ENCODE data around the gene SLC8B1. TPM values are rescaled to one million over a fixed set of nuclear protein-coding genes. Genes with fewer than 3 reads are reported as not detected.

SLC8B1 gene
- total RNA-seq, 1 experiment from 2014 or later, result 5.9 TPM

DNA sequence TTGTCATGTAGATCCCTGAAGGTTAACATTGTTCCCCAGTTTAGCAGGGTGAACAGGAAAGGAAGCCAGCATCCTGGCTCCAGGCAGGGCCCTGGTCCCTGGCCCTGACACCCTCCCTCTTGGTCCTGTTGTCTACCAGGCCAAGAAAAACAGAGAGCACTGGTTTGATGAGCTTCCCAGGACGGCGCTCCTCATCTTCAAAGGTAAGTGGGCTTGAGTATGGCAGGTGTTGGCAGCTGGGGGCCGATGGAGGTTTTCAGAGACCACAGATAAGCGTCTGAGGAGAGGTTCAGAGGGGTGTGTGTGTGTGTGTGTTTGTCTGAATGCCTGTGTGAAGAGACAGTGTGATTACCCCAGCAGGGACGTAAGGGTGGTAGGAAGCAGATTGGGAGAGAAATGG lies 56.3 kb downstream of the SLC8B1 start:
- Histone ChIP-seq H3K79me2 (ENCODE audit: low read length) (no peaks in the 10 kb centered on the region), H3K9ac (ENCODE audit: low read length) (no peak overlapping the region), H3K4me3 (ENCODE audit: low read length) (no peak overlapping the region), H2AFZ (ENCODE audit: low read length) (no peak overlapping the region), H3K27me3 (ENCODE audit: low read length) (no peaks in the 10 kb centered on the region), H3K4me2 (ENCODE audit: low read depth, low read length, poor library complexity, severe bottlenecking) (no peak overlapping the region), H3K36me3 (ENCODE audit: insufficient read depth, low read length) (peaks cover 9% of the 10 kb centered on the region), H3K9me2 (replicated peaks; ENCODE audit: insufficient read depth, low read length) (no peaks in the 10 kb centered on the region), H3K9me3 (ENCODE audit: low read length) (no peaks in the 10 kb centered on the region), H3K27ac (ENCODE audit: low read length) (no peak overlapping the region), H3K4me1 (ENCODE audit: low read length) (no peaks in the 10 kb centered on the region), H4K20me1 (ENCODE audit: insufficient read depth, low read depth, low read length) (no peaks in the 10 kb centered on the region)
- DNase-seq, result no peak

DNA sequence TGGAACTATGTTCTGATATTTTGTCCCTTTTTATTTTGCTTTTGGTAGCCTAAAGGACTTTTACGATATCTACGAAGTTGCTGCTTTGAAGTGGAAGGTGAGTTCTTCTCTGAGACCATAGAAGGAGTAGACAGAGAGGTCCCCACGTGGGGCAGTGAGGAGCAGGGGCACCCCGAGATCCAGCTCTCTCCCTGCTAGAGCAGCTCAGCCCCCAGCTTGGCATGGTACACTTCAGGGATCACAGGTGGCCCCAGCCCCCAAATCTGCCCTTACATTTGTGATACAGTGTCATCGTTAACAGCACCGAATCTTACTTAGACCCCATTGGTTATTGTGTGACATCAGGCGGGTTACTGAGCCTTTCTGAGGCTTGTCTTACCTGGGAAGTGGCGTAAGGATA lies 56.8 kb downstream of the SLC8B1 start:
- no peak for DNase-seq
- H3K36me3 ChIP-seq (ENCODE audit: insufficient read depth, low read length), result peaks cover 10% of the 10 kb centered on the region
- no peak overlapping the region for H2AFZ ChIP-seq (ENCODE audit: low read length)
- no peaks in the 10 kb centered on the region for H3K79me2 ChIP-seq (ENCODE audit: low read length)
- no peaks in the 10 kb centered on the region for H3K9me2 ChIP-seq (replicated peaks; ENCODE audit: insufficient read depth, low read length)
- no peaks in the 10 kb centered on the region for H4K20me1 ChIP-seq (ENCODE audit: insufficient read depth, low read depth, low read length)
- no peak overlapping the region for H3K4me2 ChIP-seq (ENCODE audit: low read depth, low read length, poor library complexity, severe bottlenecking)
- no peak overlapping the region for H3K27ac ChIP-seq (ENCODE audit: low read length)
- no peaks in the 10 kb centered on the region for H3K27me3 ChIP-seq (ENCODE audit: low read length)
- H3K9me3 ChIP-seq (ENCODE audit: low read length), result no peaks in the 10 kb centered on the region
- H3K4me3 ChIP-seq (ENCODE audit: low read length), result no peak overlapping the region
- no peaks in the 10 kb centered on the region for H3K4me1 ChIP-seq (ENCODE audit: low read length)
- no peak overlapping the region for H3K9ac ChIP-seq (ENCODE audit: low read length)

- Histone ChIP-seq H3K79me2 (ENCODE audit: low read length) (no peaks in the 10 kb centered on the region), H3K4me2 (ENCODE audit: low read depth, low read length, poor library complexity, severe bottlenecking) (no peak overlapping the region), H4K20me1 (ENCODE audit: insufficient read depth, low read depth, low read length) (no peaks in the 10 kb centered on the region), H3K36me3 (ENCODE audit: insufficient read depth, low read length) (peaks cover 10% of the 10 kb centered on the region), H3K27me3 (ENCODE audit: low read length) (no peaks in the 10 kb centered on the region), H3K4me1 (ENCODE audit: low read length) (no peaks in the 10 kb centered on the region), H3K9me2 (replicated peaks; ENCODE audit: insufficient read depth, low read length) (no peaks in the 10 kb centered on the region), H3K4me3 (ENCODE audit: low read length) (no peak overlapping the region), H3K9me3 (ENCODE audit: low read length) (no peaks in the 10 kb centered on the region), H3K27ac (ENCODE audit: low read length) (no peak overlapping the region), H2AFZ (ENCODE audit: low read length) (no peak overlapping the region), H3K9ac (ENCODE audit: low read length) (no peak overlapping the region)
- no peak for DNase-seq
These were observed 57.4 kb downstream of the SLC8B1 start for GRCh38 chr12:113277511-113277910.

DNA sequence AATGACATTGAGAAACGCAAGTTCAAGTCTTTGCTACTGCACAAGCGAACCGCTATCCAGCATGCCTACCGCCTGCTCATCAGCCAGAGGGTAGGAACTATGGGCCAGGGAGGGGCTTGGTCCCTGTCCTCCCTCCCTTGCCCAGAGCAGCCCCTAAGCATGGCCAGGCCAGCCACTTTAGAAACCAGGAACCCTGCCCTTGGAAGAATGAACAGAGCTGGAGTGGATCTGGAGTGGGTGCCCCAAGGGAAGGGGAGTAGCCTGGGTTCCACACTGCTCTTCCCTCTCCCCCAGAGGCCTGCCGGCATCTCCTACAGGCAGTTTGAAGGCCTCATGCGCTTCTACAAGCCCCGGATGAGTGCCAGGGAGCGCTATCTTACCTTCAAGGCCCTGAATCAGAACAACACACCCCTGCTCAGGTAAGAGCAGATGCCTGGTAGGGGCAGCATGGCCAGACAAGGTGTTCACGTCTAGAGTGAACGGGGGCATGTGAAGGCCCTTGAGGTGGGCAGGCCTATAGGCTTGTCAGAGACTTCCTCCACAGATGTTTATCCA lies 57.9 kb downstream of the SLC8B1 start:
- Histone ChIP-seq H3K4me2 (ENCODE audit: low read depth, low read length, poor library complexity, severe bottlenecking) (no peak overlapping the region), H2AFZ (ENCODE audit: low read length) (no peak overlapping the region), H4K20me1 (ENCODE audit: insufficient read depth, low read depth, low read length) (no peaks in the 10 kb centered on the region), H3K9me3 (ENCODE audit: low read length) (no peaks in the 10 kb centered on the region), H3K79me2 (ENCODE audit: low read length) (no peaks in the 10 kb centered on the region), H3K4me3 (ENCODE audit: low read length) (no peak overlapping the region), H3K27me3 (ENCODE audit: low read length) (no peaks in the 10 kb centered on the region), H3K9me2 (replicated peaks; ENCODE audit: insufficient read depth, low read length) (no peaks in the 10 kb centered on the region), H3K27ac (ENCODE audit: low read length) (no peak overlapping the region), H3K4me1 (ENCODE audit: low read length) (peaks cover under 1% of the 10 kb centered on the region; the same call in 1 of the 2 replicates), H3K36me3 (ENCODE audit: insufficient read depth, low read length) (peaks cover 10% of the 10 kb centered on the region), H3K9ac (ENCODE audit: low read length) (no peak overlapping the region)
- DNase-seq, result no peak

DNA sequence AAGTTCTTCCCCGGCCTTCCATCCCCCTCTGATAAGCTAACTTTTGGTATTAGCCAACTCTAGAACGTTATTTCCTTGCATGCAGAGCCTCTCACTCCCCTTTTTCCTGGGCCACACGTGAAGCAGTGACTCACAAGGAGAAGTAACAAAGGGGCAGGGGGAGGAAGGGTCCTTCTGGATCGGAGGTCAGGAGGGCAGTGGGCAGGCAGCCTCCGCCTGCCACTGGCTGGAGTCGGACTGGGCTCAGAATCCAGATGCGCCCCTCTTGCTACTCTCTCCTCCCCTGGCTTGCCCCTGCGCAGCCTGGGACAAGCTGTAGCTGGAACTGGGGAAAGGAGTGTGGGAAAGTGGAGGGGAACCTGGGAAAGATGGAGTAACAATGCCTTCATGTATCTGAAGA lies 58.6 kb downstream of the SLC8B1 start:
- Histone ChIP-seq H3K9me2 (replicated peaks; ENCODE audit: insufficient read depth, low read length) (no peaks in the 10 kb centered on the region), H3K36me3 (ENCODE audit: insufficient read depth, low read length) (peaks cover 10% of the 10 kb centered on the region)
- no peak for DNase-seq

GRCh38 chr12:113274848-113275247 lies 60.1 kb downstream of the SLC8B1 start:
- no peaks in the 10 kb centered on the region for H3K9me2 ChIP-seq (replicated peaks; ENCODE audit: insufficient read depth, low read length)
- H3K79me2 ChIP-seq (ENCODE audit: low read length), result no peaks in the 10 kb centered on the region
- no peak overlapping the region for H2AFZ ChIP-seq (ENCODE audit: low read length)
- no peak overlapping the region for H3K9ac ChIP-seq (ENCODE audit: low read length)
- H4K20me1 ChIP-seq (ENCODE audit: insufficient read depth, low read depth, low read length), result no peaks in the 10 kb centered on the region
- H3K4me2 ChIP-seq (ENCODE audit: low read depth, low read length, poor library complexity, severe bottlenecking), result no peak overlapping the region
- no peak for DNase-seq
- H3K4me3 ChIP-seq (ENCODE audit: low read length), result no peak overlapping the region
- peaks cover 14% of the 10 kb centered on the region for H3K4me1 ChIP-seq (ENCODE audit: low read length)
- no peaks in the 10 kb centered on the region for H3K27me3 ChIP-seq (ENCODE audit: low read length)
- H3K36me3 ChIP-seq (ENCODE audit: insufficient read depth, low read length), result peaks cover 5% of the 10 kb centered on the region; the same call in 1 of the 2 replicates
- H3K9me3 ChIP-seq (ENCODE audit: low read length), result no peaks in the 10 kb centered on the region
- H3K27ac ChIP-seq (ENCODE audit: low read length), result no peak overlapping the region

More for the DNA sequence above, 58.6 kb downstream of the SLC8B1 start:
- H4K20me1 ChIP-seq (ENCODE audit: insufficient read depth, low read depth, low read length), result no peaks in the 10 kb centered on the region
- H3K9ac ChIP-seq (ENCODE audit: low read length), result no peak overlapping the region
- peaks cover 7% of the 10 kb centered on the region for H3K4me1 ChIP-seq (ENCODE audit: low read length)
- H3K79me2 ChIP-seq (ENCODE audit: low read length), result no peaks in the 10 kb centered on the region
- no peaks in the 10 kb centered on the region for H3K27me3 ChIP-seq (ENCODE audit: low read length)
- no peak overlapping the region for H2AFZ ChIP-seq (ENCODE audit: low read length)
- H3K4me2 ChIP-seq (ENCODE audit: low read depth, low read length, poor library complexity, severe bottlenecking), result no peak overlapping the region
- no peaks in the 10 kb centered on the region for H3K9me3 ChIP-seq (ENCODE audit: low read length)
- H3K27ac ChIP-seq (ENCODE audit: low read length), result no peak overlapping the region
- H3K4me3 ChIP-seq (ENCODE audit: low read length), result no peak overlapping the region

DNA sequence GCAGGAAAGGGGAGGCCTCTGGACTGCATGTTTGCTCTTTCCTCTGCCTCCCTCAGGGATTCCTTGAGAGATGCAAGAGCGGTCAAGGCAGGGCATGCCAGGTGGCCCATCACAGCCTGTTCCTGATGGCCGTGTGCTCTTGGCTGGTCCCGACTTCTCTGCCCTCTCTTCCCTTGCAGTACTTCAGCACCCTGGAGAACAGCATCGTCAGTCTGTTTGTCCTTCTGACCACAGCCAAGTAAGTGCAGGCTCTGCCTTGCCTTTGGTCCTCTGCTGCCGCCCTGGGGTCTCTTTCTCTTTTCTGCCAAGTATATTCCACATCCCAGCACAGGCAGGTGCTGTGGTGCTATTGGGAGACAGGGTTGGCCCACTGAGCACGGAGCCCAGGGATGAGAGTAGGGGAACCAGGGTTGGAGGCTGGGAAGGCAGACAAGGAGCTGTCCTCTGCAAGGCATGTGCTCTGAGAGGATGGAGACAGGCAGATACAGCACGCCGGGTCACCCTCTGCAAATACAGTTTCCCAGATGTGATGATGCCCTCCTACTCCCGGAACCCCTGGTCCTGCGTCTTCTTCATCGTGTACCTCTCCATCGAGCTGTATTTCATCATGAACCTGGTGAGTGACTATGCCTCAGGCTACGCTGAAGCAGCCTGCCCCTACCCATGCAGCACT lies 61.7 kb downstream of the SLC8B1 start:
- no peak overlapping the region for H3K4me3 ChIP-seq (ENCODE audit: low read length)
- no peak overlapping the region for H2AFZ ChIP-seq (ENCODE audit: low read length)
- no peaks in the 10 kb centered on the region for H3K9me3 ChIP-seq (ENCODE audit: low read length)
- H3K9me2 ChIP-seq (replicated peaks; ENCODE audit: insufficient read depth, low read length), result no peaks in the 10 kb centered on the region
- H3K9ac ChIP-seq (ENCODE audit: low read length), result no peak overlapping the region
- DNase-seq, result no peak
- H3K79me2 ChIP-seq (ENCODE audit: low read length), result no peaks in the 10 kb centered on the region
- H3K36me3 ChIP-seq (ENCODE audit: insufficient read depth, low read length), result peaks cover 7% of the 10 kb centered on the region; the same call in 1 of the 2 replicates
- no peak overlapping the region for H3K4me2 ChIP-seq (ENCODE audit: low read depth, low read length, poor library complexity, severe bottlenecking)
- no peaks in the 10 kb centered on the region for H3K27me3 ChIP-seq (ENCODE audit: low read length)
- no peak overlapping the region for H3K27ac ChIP-seq (ENCODE audit: low read length)
- no peaks in the 10 kb centered on the region for H4K20me1 ChIP-seq (ENCODE audit: insufficient read depth, low read depth, low read length)
- H3K4me1 ChIP-seq (ENCODE audit: low read length), result peaks cover 14% of the 10 kb centered on the region

DNA sequence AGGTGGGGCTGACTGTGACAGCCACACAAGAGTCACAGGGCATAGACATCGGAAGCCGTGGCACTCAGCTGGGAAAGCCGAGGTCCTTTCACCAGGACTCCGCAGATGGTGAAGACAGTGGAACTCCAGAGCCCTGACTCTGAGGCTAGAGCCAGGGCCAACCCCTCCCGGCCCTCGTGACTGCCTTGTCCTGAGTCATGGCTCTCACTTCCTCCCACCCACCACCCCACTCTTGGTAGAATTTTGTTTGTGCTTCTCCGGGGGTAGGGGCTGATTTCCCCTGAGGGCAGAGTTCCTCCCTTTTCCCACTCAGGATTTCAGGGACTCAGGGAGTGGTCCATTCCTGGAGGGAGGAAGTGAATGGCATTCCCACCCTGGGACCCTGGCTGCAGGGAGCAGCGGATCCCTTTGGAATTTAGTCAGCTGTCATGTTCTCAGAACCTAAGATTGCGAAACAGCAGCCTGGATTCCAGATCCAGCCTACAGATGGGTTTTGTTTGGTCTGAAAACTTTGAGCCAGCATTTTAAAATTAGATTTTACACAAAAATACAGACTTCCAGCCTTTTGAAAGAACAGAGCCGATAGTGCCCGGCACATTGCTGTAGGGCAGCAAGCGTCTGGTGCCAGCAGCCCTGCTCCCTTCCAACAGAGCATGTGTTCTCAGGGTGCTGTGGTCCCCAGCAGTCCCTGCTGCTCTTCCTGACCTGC lies 62.9 kb downstream of the SLC8B1 start:
- DNase-seq, result no peak
- H3K36me3 ChIP-seq (ENCODE audit: insufficient read depth, low read length), result peaks cover 14% of the 10 kb centered on the region; the same call in 1 of the 2 replicates
- H4K20me1 ChIP-seq (ENCODE audit: insufficient read depth, low read depth, low read length), result no peaks in the 10 kb centered on the region
- H3K4me3 ChIP-seq (ENCODE audit: low read length), result no peak overlapping the region
- no peaks in the 10 kb centered on the region for H3K79me2 ChIP-seq (ENCODE audit: low read length)
- H3K9me2 ChIP-seq (replicated peaks; ENCODE audit: insufficient read depth, low read length), result no peaks in the 10 kb centered on the region
- H3K4me1 ChIP-seq (ENCODE audit: low read length), result peaks cover 14% of the 10 kb centered on the region
- no peak overlapping the region; the same call in 1 of the 2 replicates for H3K27ac ChIP-seq (ENCODE audit: low read length)
- H3K27me3 ChIP-seq (ENCODE audit: low read length), result no peaks in the 10 kb centered on the region
- no peak overlapping the region for H2AFZ ChIP-seq (ENCODE audit: low read length)
- no peaks in the 10 kb centered on the region for H3K9me3 ChIP-seq (ENCODE audit: low read length)
- no peak overlapping the region for H3K4me2 ChIP-seq (ENCODE audit: low read depth, low read length, poor library complexity, severe bottlenecking)
- H3K9ac ChIP-seq (ENCODE audit: low read length), result no peak overlapping the region

All from Karpas-422 (cell line).